Activated CD4-positive, alpha-beta memory T cell treated with anti-CD3 and anti-CD28 coated beads for 36 hours (primary cell): Measurements from ENCODE around the gene ANAPC5. TPM values are rescaled to one million over a fixed set of nuclear protein-coding genes. Genes with fewer than 3 reads are reported as not detected.

Experiments
- CTCF ChIA-PET: fragments of 350-600 bp; sonication (Branson Sonifier 250); formaldehyde crosslinking; loops from one replicate; lab custom pipeline; 2021; ENCODE audit warnings: antibody characterized with exemption, inconsistent platforms; lab: Charles Lee
- POLR2A ChIA-PET: fragments of 350-600 bp; sonication (Branson Sonifier 250); formaldehyde crosslinking; loops from one replicate; lab custom pipeline; 2021; ENCODE audit warnings: antibody characterized with exemption; lab: Charles Lee
- DNase-seq: peaks from one replicate; pipeline ENCODE4 v3.0.0-alpha.2; 2020
- H3K27ac Mint-ChIP-seq: one replicate; pipeline ENCODE4 v1.8.0; 2021; ENCODE audit warnings: mixed read lengths
- H3K27me3 Mint-ChIP-seq: one replicate; pipeline ENCODE4 v1.8.0; 2021; ENCODE audit warnings: mixed read lengths
- H3K36me3 Mint-ChIP-seq: one replicate; pipeline ENCODE4 v1.8.0; 2021; ENCODE audit warnings: mixed read lengths
- H3K4me1 Mint-ChIP-seq: one replicate; pipeline ENCODE4 v1.8.0; 2021; ENCODE audit warnings: low read depth, mixed read lengths
- H3K4me3 Mint-ChIP-seq: one replicate; pipeline ENCODE4 v1.8.0; 2021; ENCODE audit warnings: mild to moderate bottlenecking, mixed read lengths
- H3K9me3 Mint-ChIP-seq: one replicate; pipeline ENCODE4 v1.8.0; 2021; ENCODE audit warnings: mixed read lengths
- intact Hi-C: fragments of 100-400 bp; cut with micrococcal nuclease; formaldehyde crosslinking; loops from one replicate; pipeline ENCODE4 v1.15.1; 2023
- total RNA-seq, 2 experiments: library from RNA; stranded (reverse); gene quantifications; one replicate each; pipeline ENCODE4 v1.2.3, GENCODE V29; 2021

ANAPC5 gene
- total RNA-seq, 2 experiments from 2014 or later, result 112 to 120 TPM

DNA sequence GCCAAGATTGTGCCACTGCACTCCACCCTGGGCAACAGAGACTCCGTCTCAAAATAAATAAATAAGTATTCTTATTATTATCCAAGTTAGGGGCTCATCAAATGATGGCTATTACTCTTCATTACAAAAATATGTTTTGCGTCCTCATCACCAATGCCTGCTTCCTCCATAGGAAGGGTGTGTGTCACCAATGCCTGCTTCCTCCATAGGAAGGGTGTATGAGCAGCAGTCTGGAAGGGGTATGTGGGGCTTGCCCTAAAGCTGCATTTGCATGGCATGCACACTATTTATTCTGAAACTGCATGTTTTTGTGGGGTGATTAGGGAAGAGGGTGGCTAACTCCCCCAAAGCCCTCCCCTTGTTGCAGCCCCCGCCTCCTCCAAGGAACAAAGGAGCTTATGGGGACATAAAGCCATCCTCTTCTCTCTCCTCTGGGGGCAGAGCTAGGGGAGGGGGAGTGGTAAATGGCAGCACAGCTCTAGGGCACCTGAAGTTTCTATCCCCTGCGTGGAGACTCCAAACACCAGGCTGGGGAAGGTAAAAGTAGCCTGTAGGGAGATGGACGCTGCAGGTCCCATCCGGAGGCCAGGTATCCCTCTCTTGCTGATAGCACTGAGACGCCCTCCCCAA is 57.0 kb downstream of the ANAPC5 start:
- peak; percentile 14 for DNase-seq
- intact Hi-C loops, result no loop called here
- Mint-ChIP-seq H3K27me3 (no peaks in the 10 kb centered on the region), H3K9me3 (no peaks in the 10 kb centered on the region), H3K4me1 (peaks cover 22% of the 10 kb centered on the region), H3K27ac (peak overlapping the region; percentile 65), H3K4me3 (peak overlapping the region; percentile 89), H3K36me3 (peaks cover 5% of the 10 kb centered on the region)
- ChIA-PET CTCF (no interaction called here), POLR2A (interaction anchor here (0.6 to 3.1 kb wide), 4 partner anchors 9 to 363 kb away, joined by 3 to 16 read pairs (median 4); partner anchors contain the start of genes ANAPC5 and RNF34)

DNA sequence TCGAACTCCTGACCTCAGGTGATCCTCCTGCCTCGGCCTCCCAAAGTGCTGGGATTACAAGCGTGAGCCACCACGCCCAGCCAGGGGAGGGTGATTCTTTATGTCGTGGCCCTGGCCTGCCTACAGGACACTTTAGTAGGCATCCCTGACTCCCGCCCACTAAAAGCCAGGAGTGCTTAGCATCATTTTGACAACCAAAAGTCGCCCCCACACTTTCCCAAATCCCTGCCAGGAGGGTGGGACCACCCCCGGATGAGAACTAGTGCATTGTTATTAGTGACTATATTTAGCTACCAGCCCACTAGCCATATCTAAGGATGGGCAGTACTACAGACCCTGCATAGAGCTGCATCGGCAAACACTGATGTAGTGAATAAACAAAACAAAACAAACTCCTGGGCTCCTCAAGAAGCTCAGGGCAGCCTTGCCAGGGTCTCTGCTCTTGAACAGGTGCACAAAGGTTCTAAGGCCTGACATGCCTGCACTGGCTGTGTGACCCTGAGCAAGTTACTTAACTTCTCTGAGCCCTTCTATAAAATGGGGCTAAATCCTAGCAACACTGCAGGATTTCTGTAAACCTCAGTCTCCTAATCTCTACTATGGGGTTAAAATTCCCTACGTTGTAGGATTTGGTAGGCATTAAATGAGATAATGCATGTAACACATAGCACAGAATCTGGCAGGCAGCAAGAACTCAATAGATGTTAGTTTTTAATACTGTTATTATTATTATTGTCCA is 57.9 kb downstream of the ANAPC5 start:
- intact Hi-C loops, result no loop called here
- Mint-ChIP-seq H3K27ac (no peak overlapping the region), H3K36me3 (peaks cover 5% of the 10 kb centered on the region), H3K27me3 (no peaks in the 10 kb centered on the region), H3K9me3 (no peaks in the 10 kb centered on the region), H3K4me1 (peaks cover 22% of the 10 kb centered on the region), H3K4me3 (no peak overlapping the region)
- POLR2A ChIA-PET, result interaction anchor here (1.4 to 3.1 kb wide), 2 partner anchors 8 to 106 kb away, joined by 4 to 16 read pairs; partner anchors contain the start of gene RNF34
- no peak for DNase-seq
- CTCF ChIA-PET, result no interaction called here

DNA sequence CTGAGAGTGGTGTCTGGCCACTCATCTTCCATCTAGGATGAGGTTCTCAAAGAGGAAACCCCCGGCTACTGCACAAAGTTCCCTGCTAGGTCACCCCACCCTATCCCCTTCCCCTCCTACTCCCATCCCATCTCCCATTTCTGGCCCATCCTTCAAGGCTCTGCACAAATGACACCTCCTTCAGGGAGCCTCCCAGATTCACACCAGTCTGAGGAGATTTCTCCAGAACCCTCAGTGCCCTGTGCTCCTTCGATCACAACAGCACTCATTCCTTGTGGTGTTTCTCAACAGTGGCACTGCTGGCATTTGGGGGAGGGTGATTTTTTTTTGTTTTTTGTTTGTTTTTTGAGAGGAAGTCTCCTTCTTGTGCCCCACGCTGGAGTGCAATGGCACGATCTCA is 58.6 kb downstream of the ANAPC5 start:
- no peak for DNase-seq
- ChIA-PET CTCF (no interaction called here), POLR2A (no interaction called here)
- no peak overlapping the region for H3K4me3 Mint-ChIP-seq
- H3K4me1 Mint-ChIP-seq, result peaks cover 23% of the 10 kb centered on the region
- H3K27me3 Mint-ChIP-seq, result no peaks in the 10 kb centered on the region
- intact Hi-C loops, result no loop called here
- H3K27ac Mint-ChIP-seq, result no peak overlapping the region
- H3K36me3 Mint-ChIP-seq, result peaks cover 5% of the 10 kb centered on the region
- H3K9me3 Mint-ChIP-seq, result no peaks in the 10 kb centered on the region

DNA sequence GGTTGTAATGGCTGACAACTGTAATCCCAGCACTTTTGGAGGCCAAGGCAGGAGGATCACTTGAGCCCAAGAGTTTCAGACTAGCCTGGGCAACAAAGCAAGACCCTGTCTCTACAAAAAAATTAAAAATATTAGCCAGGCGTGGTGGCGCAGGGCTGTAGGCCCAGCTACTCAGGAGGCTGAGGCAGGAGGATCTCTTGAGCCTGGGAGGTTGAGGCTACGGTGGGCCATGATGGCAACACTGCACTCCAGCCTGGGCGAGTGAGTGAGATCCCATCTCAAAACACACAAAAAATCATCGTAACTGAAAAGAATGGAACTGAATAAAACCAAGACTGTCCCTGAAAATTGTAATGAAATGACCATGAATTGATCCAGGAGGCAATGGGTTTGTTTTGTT is 61.8 kb downstream of the ANAPC5 start:
- Mint-ChIP-seq H3K4me3 (no peak overlapping the region), H3K36me3 (peaks cover 5% of the 10 kb centered on the region), H3K27ac (no peak overlapping the region), H3K27me3 (no peaks in the 10 kb centered on the region), H3K4me1 (peaks cover 20% of the 10 kb centered on the region), H3K9me3 (no peaks in the 10 kb centered on the region)
- ChIA-PET POLR2A (no interaction called here), CTCF (no interaction called here)
- intact Hi-C loops, result no loop called here
- DNase-seq, result no peak

DNA sequence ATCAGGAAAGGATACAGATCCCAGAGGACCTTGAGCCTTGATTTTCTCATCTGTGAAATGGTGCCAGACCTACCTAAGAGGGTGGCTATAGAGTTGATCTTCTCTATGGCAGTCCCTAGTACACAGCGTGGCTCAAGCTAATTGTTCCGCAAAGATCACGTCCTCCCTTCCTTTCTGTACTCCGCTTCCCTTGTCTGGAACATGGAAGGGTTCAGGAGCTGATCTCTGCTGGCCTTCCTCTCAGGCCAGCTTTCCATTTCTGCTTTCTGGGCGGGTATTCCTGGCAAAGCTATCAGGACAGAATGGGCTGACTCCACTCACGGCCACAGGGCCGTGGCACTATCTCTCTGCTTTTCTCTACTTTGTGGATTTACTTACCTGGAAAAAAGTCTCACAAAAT is 62.2 kb downstream of the ANAPC5 start:
- ChIA-PET CTCF (no interaction called here), POLR2A (no interaction called here)
- H3K9me3 Mint-ChIP-seq, result no peaks in the 10 kb centered on the region
- peaks cover 5% of the 10 kb centered on the region for H3K36me3 Mint-ChIP-seq
- intact Hi-C loops, result no loop called here
- DNase-seq, result no peak
- peaks cover 16% of the 10 kb centered on the region for H3K4me1 Mint-ChIP-seq
- H3K27me3 Mint-ChIP-seq, result no peaks in the 10 kb centered on the region
- no peak overlapping the region for H3K4me3 Mint-ChIP-seq
- no peak overlapping the region for H3K27ac Mint-ChIP-seq

DNA sequence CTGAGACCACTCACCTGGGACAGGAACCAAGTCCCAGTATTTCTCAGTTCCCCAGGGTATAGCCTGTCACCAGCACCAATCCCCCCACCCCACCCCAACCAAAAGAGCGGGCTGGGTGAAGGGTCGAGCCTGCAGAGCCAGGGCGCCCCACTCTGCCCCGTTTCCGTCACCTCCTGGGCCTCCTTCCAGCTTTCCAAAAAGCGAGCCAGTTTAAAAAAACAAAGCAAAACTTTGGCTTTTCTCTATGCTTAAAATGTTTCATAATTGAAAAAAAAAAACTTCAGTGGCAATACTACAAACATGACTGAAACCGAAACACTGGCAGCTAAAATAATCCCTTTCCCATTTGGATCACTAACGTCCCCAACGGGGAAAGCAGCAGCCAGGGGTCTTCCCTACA is 63.2 kb downstream of the ANAPC5 start:
- ChIA-PET POLR2A (no interaction called here), CTCF (no interaction called here)
- Mint-ChIP-seq H3K4me1 (peaks cover 16% of the 10 kb centered on the region), H3K9me3 (no peaks in the 10 kb centered on the region), H3K27ac (no peak overlapping the region), H3K36me3 (peaks cover 5% of the 10 kb centered on the region), H3K27me3 (no peaks in the 10 kb centered on the region), H3K4me3 (no peak overlapping the region)
- intact Hi-C loops, result no loop called here
- DNase-seq, result no peak

DNA sequence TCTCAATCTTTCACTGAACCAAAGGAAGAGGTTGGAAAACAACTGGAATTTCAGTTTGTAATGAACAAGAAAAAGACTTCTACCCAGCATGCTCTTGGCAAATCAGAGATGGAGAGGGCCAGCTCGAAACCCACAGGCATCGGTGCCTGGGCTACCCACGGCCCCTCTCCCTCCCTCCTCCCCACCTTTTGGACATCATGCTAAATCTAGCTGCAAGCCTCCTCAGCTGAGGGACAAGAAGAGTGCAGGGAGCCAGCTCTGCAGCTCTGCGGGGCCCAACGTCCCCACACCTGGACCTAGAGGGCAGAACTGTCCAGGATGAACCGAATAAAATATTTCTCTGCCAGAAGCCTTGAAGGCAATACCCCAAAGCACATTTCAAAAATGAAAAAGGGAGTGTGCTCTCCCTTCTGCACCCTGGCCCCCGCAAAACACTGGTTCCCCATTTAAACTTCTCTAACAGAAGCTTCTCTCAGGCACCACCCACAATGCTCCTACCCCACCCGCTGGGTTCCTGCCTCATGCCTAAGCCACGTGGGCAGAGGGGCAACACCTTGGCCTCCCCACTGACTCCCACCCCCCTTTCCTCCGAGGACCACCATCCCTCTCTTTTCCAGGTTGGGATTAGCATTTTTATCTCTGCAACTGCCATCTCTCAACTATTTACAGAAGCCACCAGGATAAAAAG is 63.9 kb downstream of the ANAPC5 start:
- H3K4me1 Mint-ChIP-seq, result peaks cover 14% of the 10 kb centered on the region
- no peak overlapping the region for H3K4me3 Mint-ChIP-seq
- H3K27ac Mint-ChIP-seq, result no peak overlapping the region
- intact Hi-C loops, result no loop called here
- no peaks in the 10 kb centered on the region for H3K9me3 Mint-ChIP-seq
- H3K36me3 Mint-ChIP-seq, result peaks cover 5% of the 10 kb centered on the region
- CTCF ChIA-PET, result interaction anchor here (0.8 kb wide), 1 partner anchor 191 kb away, joined by 3 read pairs; no protein-coding TSS in a partner anchor
- POLR2A ChIA-PET, result interaction anchor here (1.4 kb wide), 1 partner anchor 8 kb away, joined by 5 read pairs; the partner anchor contains the start of gene CAMKK2
- H3K27me3 Mint-ChIP-seq, result no peaks in the 10 kb centered on the region
- no peak for DNase-seq

DNA sequence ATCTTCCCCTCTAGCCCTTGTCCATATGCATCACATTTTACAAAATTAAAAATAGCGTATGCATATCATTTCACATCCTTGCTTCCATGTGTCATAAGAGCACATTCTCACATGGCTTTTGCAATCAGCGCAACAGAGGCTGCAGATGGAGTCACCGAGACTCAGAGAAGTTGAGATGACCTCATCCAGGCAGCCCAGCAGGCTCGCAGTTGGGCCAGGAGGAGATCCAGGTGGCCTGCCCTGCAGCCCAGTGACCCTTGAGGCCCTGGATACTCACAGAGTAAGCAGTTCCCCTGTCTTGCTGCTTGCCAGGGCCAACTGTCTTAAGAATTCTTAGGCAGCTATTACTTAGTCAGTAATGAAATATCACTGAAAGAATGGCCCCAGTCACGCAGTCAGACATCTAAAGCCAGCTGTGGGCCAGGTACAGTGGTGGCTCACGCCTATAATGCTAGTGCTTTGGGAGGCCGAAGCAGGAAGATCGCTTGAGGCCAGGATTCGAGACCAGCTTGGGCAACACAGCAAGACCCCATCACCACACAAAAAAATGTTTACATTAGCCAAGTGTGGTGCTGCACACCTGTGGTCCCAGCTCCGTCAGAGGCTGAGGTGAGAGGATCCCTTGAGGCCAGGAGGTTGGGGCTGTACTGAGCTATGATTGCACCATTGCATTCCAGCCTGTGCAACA is 64.8 kb downstream of the ANAPC5 start:
- ChIA-PET CTCF (interaction anchor here (0.8 kb wide), 1 partner anchor 192 kb away, joined by 3 read pairs; no protein-coding TSS in a partner anchor), POLR2A (interaction anchor here (1.4 kb wide), 1 partner anchor 9 kb away, joined by 5 read pairs; the partner anchor contains the start of gene CAMKK2)
- intact Hi-C loops, result no loop called here
- peaks cover 5% of the 10 kb centered on the region for H3K36me3 Mint-ChIP-seq
- H3K27me3 Mint-ChIP-seq, result no peaks in the 10 kb centered on the region
- no peak overlapping the region for H3K27ac Mint-ChIP-seq
- H3K4me3 Mint-ChIP-seq, result no peak overlapping the region
- H3K9me3 Mint-ChIP-seq, result no peaks in the 10 kb centered on the region
- DNase-seq, result no peak
- peaks cover 10% of the 10 kb centered on the region for H3K4me1 Mint-ChIP-seq

DNA sequence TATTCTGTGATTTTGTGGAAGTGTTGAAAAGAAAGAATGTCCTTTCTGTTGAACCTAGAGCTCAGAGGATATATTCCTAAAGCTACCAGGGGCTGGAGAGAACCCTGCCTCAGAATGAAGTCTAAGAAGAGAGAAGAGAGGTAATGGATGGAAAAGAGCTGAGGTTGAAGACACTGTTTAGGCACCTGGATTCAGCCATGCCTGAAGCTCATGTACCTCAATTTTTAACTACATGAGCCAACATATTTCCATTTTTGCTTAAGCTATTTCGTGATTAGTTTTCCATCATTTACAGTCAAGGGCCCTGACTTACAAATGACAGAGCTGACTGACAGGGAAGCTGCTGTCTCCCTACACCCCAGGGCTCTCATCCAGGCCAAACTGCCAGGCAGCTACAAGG is 66.4 kb downstream of the ANAPC5 start:
- POLR2A ChIA-PET, result interaction anchor here (0.6 to 1.2 kb wide), 2 partner anchors 9 to 28 kb away, joined by 3 to 4 read pairs; no protein-coding TSS in a partner anchor
- H3K36me3 Mint-ChIP-seq, result no peaks in the 10 kb centered on the region

DNA sequence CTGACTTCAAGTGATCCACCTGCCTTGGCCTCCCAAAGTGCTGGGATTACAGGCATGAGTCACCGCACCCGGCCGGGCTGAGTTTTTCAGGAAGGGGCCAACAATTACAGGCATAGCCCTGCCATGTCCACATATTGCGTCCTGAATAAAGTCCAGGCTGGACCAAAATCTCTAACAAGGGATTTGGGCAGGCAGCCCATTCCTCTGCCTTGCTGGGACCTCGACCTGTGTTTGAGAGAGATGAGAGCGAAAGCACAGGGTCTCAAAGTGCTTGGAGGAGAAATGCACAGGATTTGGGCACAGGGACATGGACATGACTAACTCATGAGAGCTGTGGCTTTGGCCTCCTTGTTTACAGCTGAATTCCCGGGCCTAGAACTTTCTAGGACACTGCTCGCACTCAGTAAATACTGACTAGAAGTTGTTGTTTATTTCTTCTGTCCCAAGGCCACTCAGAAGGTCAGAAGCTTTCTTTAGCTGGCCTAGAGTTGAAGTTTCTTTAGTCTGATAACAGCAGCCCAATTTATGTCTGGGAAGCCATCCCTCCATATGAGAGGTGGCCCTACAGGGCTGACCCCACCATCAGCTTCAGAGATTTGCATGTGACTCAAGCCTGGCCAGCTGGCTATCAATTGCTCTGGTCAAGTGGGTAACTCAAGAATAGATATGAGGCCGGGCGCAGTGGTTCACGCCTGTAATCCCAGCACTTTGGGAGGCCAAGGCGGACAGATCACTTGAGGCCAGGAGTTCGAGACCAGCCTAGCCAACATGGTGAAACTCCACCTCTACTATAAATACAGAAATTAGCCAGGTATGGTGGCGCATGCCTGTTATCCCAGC is 67.4 kb downstream of the ANAPC5 start:
- ChIA-PET POLR2A (no interaction called here), CTCF (no interaction called here)
- Mint-ChIP-seq H3K36me3 (no peaks in the 10 kb centered on the region), H3K4me3 (no peak overlapping the region), H3K27me3 (no peaks in the 10 kb centered on the region), H3K9me3 (no peaks in the 10 kb centered on the region), H3K27ac (no peak overlapping the region), H3K4me1 (peaks cover 6% of the 10 kb centered on the region)
- no peak for DNase-seq
- intact Hi-C loops, result no loop called here

More for the DNA sequence above, 66.4 kb downstream of the ANAPC5 start:
- no peak for DNase-seq
- CTCF ChIA-PET, result interaction anchor here (1.4 kb wide), 1 partner anchor 49 kb away, joined by 4 read pairs; no protein-coding TSS in a partner anchor
- Mint-ChIP-seq H3K4me3 (no peak overlapping the region), H3K27ac (no peak overlapping the region), H3K4me1 (peaks cover 6% of the 10 kb centered on the region), H3K9me3 (no peaks in the 10 kb centered on the region), H3K27me3 (no peaks in the 10 kb centered on the region)
- intact Hi-C loops, result no loop called here

DNA sequence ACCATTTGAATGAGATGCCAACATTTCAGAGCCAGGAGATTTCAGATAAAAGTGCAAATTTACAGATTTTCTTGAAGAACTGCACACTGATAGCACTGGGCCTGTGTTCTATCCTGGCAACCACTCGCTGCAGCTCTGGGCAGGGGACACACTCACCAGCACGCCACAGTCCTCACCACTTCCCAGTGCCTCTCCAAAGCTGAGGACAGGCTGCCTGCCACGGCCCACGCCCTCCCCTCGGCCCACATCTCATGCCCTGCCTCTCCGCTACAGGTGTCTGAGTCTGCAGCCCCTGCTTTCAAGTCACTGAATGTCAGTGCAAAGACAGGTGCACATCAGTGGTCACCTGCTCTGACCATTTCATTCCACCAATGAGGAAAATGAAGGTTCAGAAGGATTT is 68.4 kb downstream of the ANAPC5 start:
- no peaks in the 10 kb centered on the region for H3K36me3 Mint-ChIP-seq
- CTCF ChIA-PET, result no interaction called here
- H3K27me3 Mint-ChIP-seq, result no peaks in the 10 kb centered on the region
- no peaks in the 10 kb centered on the region for H3K9me3 Mint-ChIP-seq
- peaks cover 4% of the 10 kb centered on the region for H3K4me1 Mint-ChIP-seq
- no peak for DNase-seq
- POLR2A ChIA-PET, result no interaction called here
- no peak overlapping the region for H3K27ac Mint-ChIP-seq
- H3K4me3 Mint-ChIP-seq, result no peak overlapping the region
- intact Hi-C loops, result no loop called here
